ENCODE data around the gene DIO3. TPM values are rescaled to one million over a fixed set of nuclear protein-coding genes. Genes with fewer than 3 reads are reported as not detected.

Gene DIO3
- total RNA-seq, 1 experiment from 2014 or later, result 4.9 TPM

- H3F3A ChIP-seq (ENCODE audit: low read length, unreplicated experiment), result no peaks in the 10 kb centered on the region
- intact Hi-C loops (cut with micrococcal nuclease), result no loop called here
- H3K4me2 ChIP-seq (ENCODE audit: low read length), result no peak overlapping the region
- DNase-seq (no peak), ATAC-seq (no peak)
- H3K79me2 ChIP-seq (ENCODE audit: low read length), result no peaks in the 10 kb centered on the region
- H3K9me2 ChIP-seq (replicated peaks; ENCODE audit: low read length), result no peaks in the 10 kb centered on the region
- H4K20me1 ChIP-seq (ENCODE audit: low read length), result no peaks in the 10 kb centered on the region
- POLR2A ChIA-PET (ENCODE audit: unreplicated experiment), result no interaction called here
- no peaks in the 10 kb centered on the region for H3K4me1 ChIP-seq (ENCODE audit: insufficient read depth, low read length)
- H3K36me3 ChIP-seq (ENCODE audit: low read depth, low read length), result no peaks in the 10 kb centered on the region
- H2AFZ ChIP-seq (ENCODE audit: low read length), result no peak overlapping the region
- no peaks in the 10 kb centered on the region for H3K27me3 ChIP-seq (ENCODE audit: low read length)
- no TSS peak for BruUV-seq (replicated peaks)
- no peak overlapping the region for H3K9ac ChIP-seq (ENCODE audit: low read length)
- CTCF ChIA-PET, result no interaction called here
- no peak for TF ChIP-seq EZH2phosphoT487 (IDR thresholded peaks at IDR 0.05; ENCODE audit: borderline replicate concordance, low read length)
- TF ChIP-seq, protein P1, sequence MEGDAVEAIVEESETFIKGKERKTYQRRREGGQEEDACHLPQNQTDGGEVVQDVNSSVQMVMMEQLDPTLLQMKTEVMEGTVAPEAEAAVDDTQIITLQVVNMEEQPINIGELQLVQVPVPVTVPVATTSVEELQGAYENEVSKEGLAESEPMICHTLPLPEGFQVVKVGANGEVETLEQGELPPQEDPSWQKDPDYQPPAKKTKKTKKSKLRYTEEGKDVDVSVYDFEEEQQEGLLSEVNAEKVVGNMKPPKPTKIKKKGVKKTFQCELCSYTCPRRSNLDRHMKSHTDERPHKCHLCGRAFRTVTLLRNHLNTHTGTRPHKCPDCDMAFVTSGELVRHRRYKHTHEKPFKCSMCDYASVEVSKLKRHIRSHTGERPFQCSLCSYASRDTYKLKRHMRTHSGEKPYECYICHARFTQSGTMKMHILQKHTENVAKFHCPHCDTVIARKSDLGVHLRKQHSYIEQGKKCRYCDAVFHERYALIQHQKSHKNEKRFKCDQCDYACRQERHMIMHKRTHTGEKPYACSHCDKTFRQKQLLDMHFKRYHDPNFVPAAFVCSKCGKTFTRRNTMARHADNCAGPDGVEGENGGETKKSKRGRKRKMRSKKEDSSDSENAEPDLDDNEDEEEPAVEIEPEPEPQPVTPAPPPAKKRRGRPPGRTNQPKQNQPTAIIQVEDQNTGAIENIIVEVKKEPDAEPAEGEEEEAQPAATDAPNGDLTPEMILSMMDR (conservative IDR thresholded peaks at IDR 0.05; ENCODE audit: low read depth, low read length), result no peak
- TF ChIP-seq EZH2 (IDR thresholded peaks at IDR 0.05; ENCODE audit: low read length, unreplicated experiment), result no peak
- no peaks in the 10 kb centered on the region for H3K9me3 ChIP-seq (ENCODE audit: low read length)
- no peak overlapping the region for H3K4me3 ChIP-seq (ENCODE audit: low read length)
- H3K27ac ChIP-seq (ENCODE audit: low read length), result no peak overlapping the region
Measured at GRCh38 chr14:101521473-101521915, 39.8 kb upstream of the DIO3 start.

DNA sequence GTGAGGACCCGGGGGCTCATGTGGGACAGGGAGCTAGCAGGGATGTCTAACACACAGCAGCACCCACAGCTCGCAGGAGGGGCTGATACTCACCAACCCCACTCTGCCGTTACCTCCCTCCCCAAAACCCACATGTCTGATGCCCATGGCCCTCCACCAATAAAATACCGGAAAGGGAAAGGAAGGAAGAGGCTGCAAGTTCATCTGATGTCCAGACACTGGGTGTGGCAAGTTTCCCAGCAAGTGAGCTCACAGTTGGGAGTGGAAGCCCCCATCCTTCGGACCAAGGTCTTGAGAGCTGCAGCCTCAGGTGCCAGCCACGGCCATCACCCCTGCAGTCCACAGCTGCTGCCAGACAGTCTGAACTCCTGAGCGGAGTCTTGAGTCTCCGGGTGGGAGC, 39.3 kb upstream of the DIO3 start:
- DNase-seq, result no peak
- H3K9ac ChIP-seq (ENCODE audit: low read length), result no peak overlapping the region
- no peak overlapping the region for H3K4me2 ChIP-seq (ENCODE audit: low read length)
- no peak overlapping the region for H3K27ac ChIP-seq (ENCODE audit: low read length)
- H3K36me3 ChIP-seq (ENCODE audit: low read depth, low read length), result no peaks in the 10 kb centered on the region
- no peaks in the 10 kb centered on the region for H3K9me3 ChIP-seq (ENCODE audit: low read length)
- CTCF ChIA-PET, result no interaction called here
- no peaks in the 10 kb centered on the region for H3F3A ChIP-seq (ENCODE audit: low read length, unreplicated experiment)
- no peak overlapping the region for H3K4me3 ChIP-seq (ENCODE audit: low read length)
- no peaks in the 10 kb centered on the region for H3K9me2 ChIP-seq (replicated peaks; ENCODE audit: low read length)
- TF ChIP-seq EZH2 (IDR thresholded peaks at IDR 0.05; ENCODE audit: low read length, unreplicated experiment) (no peak), EZH2phosphoT487 (IDR thresholded peaks at IDR 0.05; ENCODE audit: borderline replicate concordance, low read length) (no peak)
- TF ChIP-seq, protein P1 (conservative IDR thresholded peaks at IDR 0.05; ENCODE audit: low read depth, low read length), result no peak
- ATAC-seq, result no peak
- intact Hi-C loops (cut with micrococcal nuclease), result no loop called here
- POLR2A ChIA-PET (ENCODE audit: unreplicated experiment), result no interaction called here
- no peak overlapping the region for H2AFZ ChIP-seq (ENCODE audit: low read length)
- BruUV-seq (replicated peaks), result no TSS peak
- no peaks in the 10 kb centered on the region for H4K20me1 ChIP-seq (ENCODE audit: low read length)
- no peaks in the 10 kb centered on the region for H3K79me2 ChIP-seq (ENCODE audit: low read length)
- no peaks in the 10 kb centered on the region for H3K27me3 ChIP-seq (ENCODE audit: low read length)
- no peaks in the 10 kb centered on the region for H3K4me1 ChIP-seq (ENCODE audit: insufficient read depth, low read length)

- POLR2A ChIA-PET (ENCODE audit: unreplicated experiment), result no interaction called here
Measured at GRCh38 chr14:101525640-101526527, 35.4 kb upstream of the DIO3 start.

More at GRCh38 chr14:101525640-101526527, 35.4 kb upstream of the DIO3 start:
- H3K4me2 ChIP-seq (ENCODE audit: low read length), result no peak overlapping the region
- DNase-seq (no peak), ATAC-seq (no peak)
- CTCF ChIA-PET, result interaction anchor here (0.5 kb wide), 1 partner anchor 235 kb away, joined by 3 read pairs; no protein-coding TSS in a partner anchor
- H3K4me1 ChIP-seq (ENCODE audit: insufficient read depth, low read length), result no peaks in the 10 kb centered on the region
- H3K9ac ChIP-seq (ENCODE audit: low read length), result no peak overlapping the region
- no peak overlapping the region for H3K4me3 ChIP-seq (ENCODE audit: low read length)
- H3K79me2 ChIP-seq (ENCODE audit: low read length), result no peaks in the 10 kb centered on the region
- intact Hi-C loops (cut with micrococcal nuclease), result no loop called here
- no peaks in the 10 kb centered on the region for H3K9me2 ChIP-seq (replicated peaks; ENCODE audit: low read length)
- no peaks in the 10 kb centered on the region for H3K9me3 ChIP-seq (ENCODE audit: low read length)
- no peaks in the 10 kb centered on the region for H3K27me3 ChIP-seq (ENCODE audit: low read length)
- no peak overlapping the region for H3K27ac ChIP-seq (ENCODE audit: low read length)
- no peak overlapping the region for H2AFZ ChIP-seq (ENCODE audit: low read length)
- TF ChIP-seq, protein P1 (conservative IDR thresholded peaks at IDR 0.05; ENCODE audit: low read depth, low read length), result no peak
- no peak for TF ChIP-seq EZH2phosphoT487 (IDR thresholded peaks at IDR 0.05; ENCODE audit: borderline replicate concordance, low read length)
- no peak for TF ChIP-seq EZH2 (IDR thresholded peaks at IDR 0.05; ENCODE audit: low read length, unreplicated experiment)
- H4K20me1 ChIP-seq (ENCODE audit: low read length), result no peaks in the 10 kb centered on the region
- BruUV-seq (replicated peaks), result no TSS peak
- H3K36me3 ChIP-seq (ENCODE audit: low read depth, low read length), result no peaks in the 10 kb centered on the region
- H3F3A ChIP-seq (ENCODE audit: low read length, unreplicated experiment), result no peaks in the 10 kb centered on the region
